Measurements from ENCODE around the gene RASSF5.

RASSF5 gene

DNA sequence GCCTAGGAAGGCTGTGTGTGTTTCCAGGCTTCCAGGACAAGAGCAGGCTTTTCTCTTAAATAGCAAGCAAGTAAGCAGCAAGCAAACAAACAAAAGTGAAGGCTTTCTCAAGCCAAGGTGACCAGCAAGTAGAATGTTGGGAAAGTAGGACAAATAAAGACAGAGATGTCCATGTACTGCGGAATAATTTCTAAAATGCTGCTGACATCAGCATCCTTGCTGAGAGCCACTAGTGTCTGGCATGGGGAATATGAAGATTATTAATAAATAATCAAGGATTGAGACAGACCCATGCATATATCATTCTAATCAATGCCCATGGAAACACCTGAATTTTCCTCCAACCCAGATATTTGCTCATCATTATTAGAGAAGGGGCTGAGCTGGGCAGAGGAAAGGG is 121.6 kb downstream of the RASSF5 start:
- Histone ChIP-seq H3K9me3 (ENCODE audit: insufficient read depth, low read length) (0 out of 2 replicates have a peak, but pooled peaks cover 5% of the 10 kb centered on the region), H3K9ac (ENCODE audit: insufficient read length, low read depth) (no peak overlapping the region), H3K4me3 (ENCODE audit: insufficient read length, low read depth) (no peak overlapping the region), H3K36me3 (ENCODE audit: insufficient read depth, insufficient read length, low read length) (no peaks in the 10 kb centered on the region), H3K4me1 (ENCODE audit: insufficient read depth, insufficient read length) (no peaks in the 10 kb centered on the region), H3K27me3 (ENCODE audit: insufficient read depth, insufficient read length) (no peaks in the 10 kb centered on the region)
- no peak for DNase-seq (ENCODE audit: low read depth, low spot score)
- TF ChIP-seq ZNF274 (IDR thresholded peaks at IDR 0.05; ENCODE audit: low read depth, low read length) (no peak), YY1 (IDR thresholded peaks at IDR 0.05; ENCODE audit: insufficient read depth, insufficient read length) (no peak)

DNA sequence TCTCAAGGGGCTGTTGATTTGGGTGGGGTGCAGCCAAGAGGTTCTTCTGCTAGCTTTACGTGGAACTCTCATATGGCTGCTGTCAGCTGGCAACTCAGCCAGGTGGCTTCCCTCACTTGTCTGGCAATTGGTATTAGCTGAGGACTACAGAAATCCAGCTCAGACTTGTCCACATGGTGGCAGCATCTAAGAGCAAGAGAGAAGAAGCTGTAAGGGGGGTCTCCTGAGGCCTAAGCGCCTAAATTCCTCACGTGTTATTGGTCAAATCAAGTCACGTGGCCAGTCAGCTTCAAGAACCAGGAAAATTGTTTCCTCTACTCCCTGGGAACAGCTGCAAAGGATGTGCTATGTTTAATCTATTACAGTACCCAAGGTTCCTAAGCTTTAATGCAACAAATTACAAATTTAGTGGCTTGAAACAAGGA is 123.8 kb downstream of the RASSF5 start:
- no peaks in the 10 kb centered on the region for H3K36me3 ChIP-seq (ENCODE audit: insufficient read depth, insufficient read length, low read length)
- 0 out of 2 replicates have a peak, but pooled peaks cover 5% of the 10 kb centered on the region for H3K9me3 ChIP-seq (ENCODE audit: insufficient read depth, low read length)

DNA sequence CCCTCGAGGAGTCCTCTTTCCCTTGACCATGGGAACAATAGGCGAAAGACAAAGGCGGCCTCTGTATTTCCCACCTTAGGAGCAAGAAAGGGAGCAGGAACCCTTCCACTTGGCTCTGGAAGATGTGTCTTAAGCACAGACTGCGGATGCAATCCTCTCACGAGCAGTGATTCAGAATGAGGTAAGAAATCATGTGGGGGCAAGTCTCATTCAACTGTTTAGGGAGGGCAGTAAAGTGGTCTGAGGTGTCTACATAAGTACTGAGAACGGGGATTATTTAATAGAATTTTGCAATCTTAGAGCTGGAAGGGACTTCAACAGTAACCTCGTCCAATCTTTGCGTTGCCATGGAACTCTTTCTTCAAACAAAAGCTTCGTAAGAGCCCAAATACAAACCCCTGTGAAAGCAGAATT is 126.4 kb downstream of the RASSF5 start:
- Histone ChIP-seq H3K9me3 (ENCODE audit: insufficient read depth, low read length) (no peaks in the 10 kb centered on the region), H3K27me3 (ENCODE audit: insufficient read depth, insufficient read length) (no peaks in the 10 kb centered on the region), H3K9ac (ENCODE audit: insufficient read length, low read depth) (no peak overlapping the region), H3K4me3 (ENCODE audit: insufficient read length, low read depth) (no peak overlapping the region), H3K36me3 (ENCODE audit: insufficient read depth, insufficient read length, low read length) (no peaks in the 10 kb centered on the region), H3K4me1 (ENCODE audit: insufficient read depth, insufficient read length) (peaks cover 2% of the 10 kb centered on the region)
- no peak for DNase-seq (ENCODE audit: low read depth, low spot score)
- TF ChIP-seq SUZ12 (IDR thresholded peaks at IDR 0.05; ENCODE audit: extremely low read depth, insufficient read depth, insufficient read length) (no peak), ZNF274 (IDR thresholded peaks at IDR 0.05; ENCODE audit: low read depth, low read length) (no peak), YY1 (IDR thresholded peaks at IDR 0.05; ENCODE audit: insufficient read depth, insufficient read length) (no peak)

More for the DNA sequence above, 123.8 kb downstream of the RASSF5 start:
- DNase-seq (ENCODE audit: low read depth, low spot score), result peak; percentile 86
- no peak overlapping the region for H3K9ac ChIP-seq (ENCODE audit: insufficient read length, low read depth)
- H3K4me1 ChIP-seq (ENCODE audit: insufficient read depth, insufficient read length), result peaks cover 2% of the 10 kb centered on the region
- no peaks in the 10 kb centered on the region for H3K27me3 ChIP-seq (ENCODE audit: insufficient read depth, insufficient read length)
- no peak overlapping the region for H3K4me3 ChIP-seq (ENCODE audit: insufficient read length, low read depth)
- TF ChIP-seq ZNF274 (IDR thresholded peaks at IDR 0.05; ENCODE audit: low read depth, low read length) (no peak), SUZ12 (IDR thresholded peaks at IDR 0.05; ENCODE audit: extremely low read depth, insufficient read depth, insufficient read length) (no peak), YY1 (IDR thresholded peaks at IDR 0.05; ENCODE audit: insufficient read depth, insufficient read length) (no peak)

DNA sequence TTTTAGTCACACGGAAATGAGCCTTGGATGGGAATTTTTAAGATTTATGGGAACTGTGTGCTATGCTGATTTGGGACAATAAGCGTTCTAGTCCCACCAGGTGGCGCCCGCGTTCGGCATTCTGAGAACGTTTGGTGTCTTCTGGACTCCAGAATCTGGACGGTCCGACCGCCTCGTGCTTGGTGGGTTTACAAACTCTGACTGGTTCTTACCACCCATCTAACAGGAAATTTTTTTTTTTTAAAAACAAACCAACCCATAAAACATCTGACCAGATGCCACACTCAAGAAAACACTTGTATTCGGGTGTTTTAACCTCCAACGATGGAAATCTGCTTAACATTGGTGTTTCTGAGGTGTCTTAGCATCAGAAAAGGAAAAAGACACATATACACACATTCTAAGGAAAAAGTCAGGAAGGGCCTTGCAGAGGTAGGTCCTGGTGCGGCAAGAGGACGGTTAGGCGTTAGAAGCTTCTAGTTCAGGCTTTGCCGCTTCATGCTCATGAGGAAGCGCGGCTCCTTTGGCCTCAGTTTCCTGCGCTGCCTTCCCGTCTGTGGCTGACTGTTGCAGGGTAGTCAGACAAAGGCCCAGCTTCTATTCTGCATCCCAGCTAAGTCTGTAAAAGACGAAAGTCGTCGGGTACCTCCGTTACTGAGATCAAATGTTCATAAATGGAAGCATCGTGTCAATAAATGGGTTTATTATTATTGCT is 127.2 kb downstream of the RASSF5 start:
- Histone ChIP-seq H3K9ac (ENCODE audit: insufficient read length, low read depth) (peak overlapping the region; percentile 85), H3K4me1 (ENCODE audit: insufficient read depth, insufficient read length) (peaks cover 2% of the 10 kb centered on the region), H3K27me3 (ENCODE audit: insufficient read depth, insufficient read length) (no peaks in the 10 kb centered on the region), H3K4me3 (ENCODE audit: insufficient read length, low read depth) (peak overlapping the region; percentile 84), H3K9me3 (ENCODE audit: insufficient read depth, low read length) (no peaks in the 10 kb centered on the region), H3K36me3 (ENCODE audit: insufficient read depth, insufficient read length, low read length) (no peaks in the 10 kb centered on the region)
- no peak for TF ChIP-seq YY1 (IDR thresholded peaks at IDR 0.05; ENCODE audit: insufficient read depth, insufficient read length)
- no peak for TF ChIP-seq ZNF274 (IDR thresholded peaks at IDR 0.05; ENCODE audit: low read depth, low read length)
- no peak for TF ChIP-seq SUZ12 (IDR thresholded peaks at IDR 0.05; ENCODE audit: extremely low read depth, insufficient read depth, insufficient read length)
- DNase-seq (ENCODE audit: low read depth, low spot score), result peak; percentile 87

GRCh38 chr1:206635080-206635977 is 128.0 kb downstream of the RASSF5 start, which contains the start of gene DYRK3:
TSS of gene DYRK3 (plus strand) at chr1:206635536. CDS start at chr1:206635704, 168 bp downstream.
- no peaks in the 10 kb centered on the region for H3K27me3 ChIP-seq (ENCODE audit: insufficient read depth, insufficient read length)
- H3K36me3 ChIP-seq (ENCODE audit: insufficient read depth, insufficient read length, low read length), result no peaks in the 10 kb centered on the region
- no peaks in the 10 kb centered on the region for H3K9me3 ChIP-seq (ENCODE audit: insufficient read depth, low read length)
- peaks cover 2% of the 10 kb centered on the region for H3K4me1 ChIP-seq (ENCODE audit: insufficient read depth, insufficient read length)
- peak within 1 kb of the TSS; percentile 84 for H3K4me3 ChIP-seq (ENCODE audit: insufficient read length, low read depth)
- H3K9ac ChIP-seq (ENCODE audit: insufficient read length, low read depth), result peak within 1 kb of the TSS; percentile 85
- TF ChIP-seq ZNF274 (IDR thresholded peaks at IDR 0.05; ENCODE audit: low read depth, low read length) (no peak), YY1 (IDR thresholded peaks at IDR 0.05; ENCODE audit: insufficient read depth, insufficient read length) (no peak), SUZ12 (IDR thresholded peaks at IDR 0.05; ENCODE audit: extremely low read depth, insufficient read depth, insufficient read length) (no peak)
- DNase-seq (ENCODE audit: low read depth, low spot score), result peak; percentile 95

- H3K4me3 ChIP-seq (ENCODE audit: insufficient read length, low read depth), result peak overlapping the region; percentile 84
- TF ChIP-seq YY1 (IDR thresholded peaks at IDR 0.05; ENCODE audit: insufficient read depth, insufficient read length) (no peak), ZNF274 (IDR thresholded peaks at IDR 0.05; ENCODE audit: low read depth, low read length) (no peak), SUZ12 (IDR thresholded peaks at IDR 0.05; ENCODE audit: extremely low read depth, insufficient read depth, insufficient read length) (no peak)
- peaks cover 2% of the 10 kb centered on the region for H3K4me1 ChIP-seq (ENCODE audit: insufficient read depth, insufficient read length)
- no peak for DNase-seq (ENCODE audit: low read depth, low spot score)
- peaks cover 1% of the 10 kb centered on the region for H3K36me3 ChIP-seq (ENCODE audit: insufficient read depth, insufficient read length, low read length)
- H3K9me3 ChIP-seq (ENCODE audit: insufficient read depth, low read length), result no peaks in the 10 kb centered on the region
- H3K27me3 ChIP-seq (ENCODE audit: insufficient read depth, insufficient read length), result no peaks in the 10 kb centered on the region
- H3K9ac ChIP-seq (ENCODE audit: insufficient read length, low read depth), result peak overlapping the region; percentile 85
Measured at GRCh38 chr1:206635978-206636345, 128.6 kb downstream of the RASSF5 start.

DNA sequence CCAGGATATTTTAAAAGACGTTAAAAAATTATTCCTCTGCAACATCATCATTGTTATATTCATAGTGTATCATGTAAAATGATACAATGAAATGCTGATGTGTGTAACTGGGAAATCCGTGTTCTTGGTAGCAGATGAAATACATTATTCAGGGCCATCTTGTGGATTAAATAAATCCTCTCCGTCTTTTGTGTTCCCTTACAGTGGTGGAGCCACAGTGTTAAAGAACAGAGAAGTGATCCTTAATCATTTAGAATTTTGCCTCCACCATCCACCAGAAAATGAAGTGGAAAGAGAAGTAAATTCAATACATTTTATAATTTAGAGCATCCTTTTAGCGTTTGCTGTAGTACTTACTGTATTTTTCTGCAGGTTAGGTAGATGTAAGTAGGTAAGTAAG is 129.3 kb downstream of the RASSF5 start:
- peaks cover 2% of the 10 kb centered on the region for H3K36me3 ChIP-seq (ENCODE audit: insufficient read depth, insufficient read length, low read length)
- H3K9me3 ChIP-seq (ENCODE audit: insufficient read depth, low read length), result no peaks in the 10 kb centered on the region
- peaks cover 2% of the 10 kb centered on the region for H3K4me1 ChIP-seq (ENCODE audit: insufficient read depth, insufficient read length)
- TF ChIP-seq SUZ12 (IDR thresholded peaks at IDR 0.05; ENCODE audit: extremely low read depth, insufficient read depth, insufficient read length) (no peak), YY1 (IDR thresholded peaks at IDR 0.05; ENCODE audit: insufficient read depth, insufficient read length) (no peak), ZNF274 (IDR thresholded peaks at IDR 0.05; ENCODE audit: low read depth, low read length) (no peak)
- H3K27me3 ChIP-seq (ENCODE audit: insufficient read depth, insufficient read length), result no peaks in the 10 kb centered on the region
- DNase-seq (ENCODE audit: low read depth, low spot score), result no peak
- no peak overlapping the region for H3K9ac ChIP-seq (ENCODE audit: insufficient read length, low read depth)
- no peak overlapping the region for H3K4me3 ChIP-seq (ENCODE audit: insufficient read length, low read depth)
